MM.1S (cell line): ENCODE results near the gene ATP8B1.
A peak's percentile ranks its signal among the peaks of the same experiment; 100 is the strongest.

Source experiments
- DNase-seq: peaks from one replicate; pipeline ENCODE4 v3.0.0-alpha.2; 2015
- H2AFZ ChIP-seq: fragments of 300-600 bp; sonication (generic); 2 replicates; pipeline ENCODE4 v1.6.0; 2016; ENCODE audit warnings: antibody characterized with exemption, low read length
- H3F3A ChIP-seq: fragments of 300-600 bp; sonication (generic); 2 replicates; pipeline ENCODE4 v1.6.1; 2016; ENCODE audit warnings: mild to moderate bottlenecking, antibody characterized with exemption, low read length, moderate library complexity, mixed read lengths; ENCODE audit not compliant: insufficient read depth
- H3K27ac ChIP-seq: fragments of 300-600 bp; sonication (generic); 2 replicates; pipeline ENCODE4 v1.5.1; 2016; ENCODE audit warnings: mild to moderate bottlenecking, low read length
- H3K27me3 ChIP-seq: fragments of 300-600 bp; sonication (generic); replicated peaks from 2 replicates; pipeline ENCODE4 v1.6.0; 2016; ENCODE audit warnings: low read length; ENCODE audit not compliant: insufficient read depth
- H3K36me3 ChIP-seq: fragments of 300-600 bp; sonication (generic); replicated peaks from 2 replicates; pipeline ENCODE4 v1.6.1; 2016; ENCODE audit warnings: mild to moderate bottlenecking, low read length, mixed read lengths; ENCODE audit not compliant: insufficient read depth
- H3K4me1 ChIP-seq: fragments of 300-600 bp; sonication (generic); 2 replicates; pipeline ENCODE4 v1.6.1; 2016; ENCODE audit warnings: low read length, mixed read lengths
- H3K4me2 ChIP-seq: fragments of 300-600 bp; sonication (generic); 2 replicates; pipeline ENCODE4 v1.6.0; 2016; ENCODE audit warnings: low read depth, low read length
- H3K4me3 ChIP-seq: fragments of 300-600 bp; sonication (generic); 2 replicates; pipeline ENCODE4 v1.5.1; 2016; ENCODE audit warnings: low read length, mixed read lengths
- H3K79me2 ChIP-seq: fragments of 300-600 bp; sonication (generic); 2 replicates; pipeline ENCODE4 v1.6.1; 2016; ENCODE audit warnings: mixed run types, low read length, mixed read lengths
- H3K9ac ChIP-seq: fragments of 300-600 bp; sonication (generic); 2 replicates; pipeline ENCODE4 v1.6.1; 2016; ENCODE audit warnings: low read length, mixed read lengths
- H3K9me2 ChIP-seq: fragments of 300-600 bp; sonication (generic); replicated peaks from 2 replicates; pipeline ENCODE4 v1.6.1; 2016; ENCODE audit warnings: mild to moderate bottlenecking, low read length, mixed read lengths; ENCODE audit not compliant: insufficient read depth
- H3K9me3 ChIP-seq: fragments of 300-600 bp; sonication (generic); replicated peaks from 2 replicates; pipeline ENCODE4 v1.6.1; 2016; ENCODE audit warnings: mild to moderate bottlenecking, low read length, mixed read lengths; ENCODE audit not compliant: insufficient read depth
- H4K20me1 ChIP-seq: fragments of 300-600 bp; sonication (generic); 2 replicates; pipeline ENCODE4 v1.6.1; 2016; ENCODE audit warnings: mild to moderate bottlenecking, low read length, moderate library complexity, mixed read lengths; ENCODE audit not compliant: insufficient read depth
- CTCF ChIP-seq: fragments of 300-600 bp; sonication (generic); IDR thresholded peaks from 2 replicates; pipeline ENCODE4 v1.5.1; 2016; ENCODE audit warnings: antibody characterized with exemption, low read length, mixed read lengths
- EZH2 ChIP-seq: fragments of 300-600 bp; sonication (generic); optimal IDR thresholded peaks from 2 replicates; pipeline ENCODE3; 2017; ENCODE audit warnings: low read depth, mild to moderate bottlenecking, antibody characterized with exemption, low read length, mixed read lengths
- EZH2phosphoT487 ChIP-seq: fragments of 300-600 bp; sonication (generic); IDR thresholded peaks from 2 replicates; pipeline ENCODE4 v1.6.1; 2018; ENCODE audit warnings: antibody characterized with exemption, low read length

Gene ATP8B1

GRCh38 chr18:57802213-57803102, 657 bp downstream of the ATP8B1 start:
- DNase-seq: no peak
- no peaks in the 10 kb centered on the region for H3K9me2 ChIP-seq
- H3K27me3 ChIP-seq: peaks cover 26% of the 10 kb centered on the region
- peak overlapping the region; percentile 90 for H3K4me2 ChIP-seq
- no peak overlapping the region for H3K27ac ChIP-seq
- H4K20me1 ChIP-seq: no peaks in the 10 kb centered on the region
- H3K79me2 ChIP-seq: no peaks in the 10 kb centered on the region
- H3K9ac ChIP-seq: no peak overlapping the region
- peak overlapping the region; percentile 51; the same call in 1 of the 2 replicates for H2AFZ ChIP-seq
- H3F3A ChIP-seq: no peaks in the 10 kb centered on the region
- TF ChIP-seq EZH2phosphoT487 (no peak), CTCF (no peak), EZH2 (no peak)
- H3K4me1 ChIP-seq: no peaks in the 10 kb centered on the region
- H3K36me3 ChIP-seq: no peaks in the 10 kb centered on the region
- H3K4me3 ChIP-seq: peak overlapping the region; percentile 53
- H3K9me3 ChIP-seq: no peaks in the 10 kb centered on the region

GRCh38 chr18:57801761-57802212, 1.3 kb downstream of the ATP8B1 start:
- no peaks in the 10 kb centered on the region for H3K36me3 ChIP-seq
- H3F3A ChIP-seq: no peaks in the 10 kb centered on the region
- peak overlapping the region; percentile 53 for H3K4me3 ChIP-seq
- H3K4me2 ChIP-seq: peak overlapping the region; percentile 90
- H3K9me3 ChIP-seq: no peaks in the 10 kb centered on the region
- no peak for DNase-seq
- H3K9me2 ChIP-seq: no peaks in the 10 kb centered on the region
- peak overlapping the region; percentile 51; the same call in 1 of the 2 replicates for H2AFZ ChIP-seq
- no peaks in the 10 kb centered on the region for H3K4me1 ChIP-seq
- no peak overlapping the region for H3K9ac ChIP-seq
- H3K27me3 ChIP-seq: peaks cover 26% of the 10 kb centered on the region
- no peak overlapping the region for H3K27ac ChIP-seq
- H3K79me2 ChIP-seq: no peaks in the 10 kb centered on the region
- TF ChIP-seq EZH2 (no peak), EZH2phosphoT487 (no peak), CTCF (no peak)
- H4K20me1 ChIP-seq: no peaks in the 10 kb centered on the region

GRCh38 chr18:57801325-57801724, 1.8 kb downstream of the ATP8B1 start:
- no peaks in the 10 kb centered on the region for H3F3A ChIP-seq
- no peak for DNase-seq
- no peaks in the 10 kb centered on the region for H4K20me1 ChIP-seq
- TF ChIP-seq EZH2phosphoT487 (no peak), CTCF (no peak), EZH2 (no peak)
- no peak overlapping the region for H3K27ac ChIP-seq
- H2AFZ ChIP-seq: no peak overlapping the region
- H3K9me3 ChIP-seq: no peaks in the 10 kb centered on the region
- H3K4me3 ChIP-seq: no peak overlapping the region
- no peak overlapping the region for H3K9ac ChIP-seq
- no peaks in the 10 kb centered on the region for H3K79me2 ChIP-seq
- H3K4me1 ChIP-seq: no peaks in the 10 kb centered on the region
- no peaks in the 10 kb centered on the region for H3K9me2 ChIP-seq
- H3K36me3 ChIP-seq: no peaks in the 10 kb centered on the region
- H3K4me2 ChIP-seq: no peak overlapping the region
- peaks cover 26% of the 10 kb centered on the region for H3K27me3 ChIP-seq
